Lower leg skin (tissue), 4 donors: ENCODE results near the gene ADAP2. TPM values are rescaled to one million over a fixed set of nuclear protein-coding genes. Genes with fewer than 3 reads are reported as not detected.

Source experiments
- DNase-seq, 2 donors: peaks; one replicate each; pipeline ENCODE4 v3.0.0-alpha.2; 2019; ENCODE audit warnings: low spot score in 2 of 2
- H3K4me3 ChIP-seq: fragments of 200-600 bp; sonication (generic); 2 replicates; pipeline ENCODE4 v1.5.1; 2017; ENCODE audit warnings: mild to moderate bottlenecking, low read depth; ENCODE audit not compliant: poor library complexity, severe bottlenecking
- POLR2A ChIP-seq, 2 donors: fragments of 450-650 bp; IDR thresholded peaks; one replicate each; pipeline ENCODE4 v1.6.1; 2016 to 2017; ENCODE audit warnings: antibody characterized with exemption in 2 of 2, mild to moderate bottlenecking in 1 of 2, moderate library complexity in 1 of 2
- WGBS, 2 donors: methylation state at CpG; one replicate each; pipeline ENCODE4 v1.1.5; 2018; 5-methylcytosine and 5-hydroxymethylcytosine counted together
- intact Hi-C: fragments of 100-400 bp; cut with DNase I; formaldehyde crosslinking; loops from one replicate; pipeline ENCODE4 v1.15.0; 2023; ENCODE audit warnings: low total_unique reads
- total RNA-seq, 4 donors: library from RNA; depleted of rRNA; stranded (reverse); fragments of >200 nt; gene quantifications; one replicate each; pipeline ENCODE4 v1.1.0, GENCODE V29; 2016
- TF ChIP-seq, protein P1 (sequence below), 3 donors: fragments of 450-650 bp; IDR thresholded peaks; one replicate each; pipeline ENCODE4 v1.5.1; 2016; ENCODE audit warnings: antibody characterized with exemption in 3 of 3, mild to moderate bottlenecking in 3 of 3, moderate library complexity in 2 of 3

The ADAP2 gene
- total RNA-seq, 4 donors from 2014 or later, result 13.6 to 24.1 (median 18.3) TPM

DNA sequence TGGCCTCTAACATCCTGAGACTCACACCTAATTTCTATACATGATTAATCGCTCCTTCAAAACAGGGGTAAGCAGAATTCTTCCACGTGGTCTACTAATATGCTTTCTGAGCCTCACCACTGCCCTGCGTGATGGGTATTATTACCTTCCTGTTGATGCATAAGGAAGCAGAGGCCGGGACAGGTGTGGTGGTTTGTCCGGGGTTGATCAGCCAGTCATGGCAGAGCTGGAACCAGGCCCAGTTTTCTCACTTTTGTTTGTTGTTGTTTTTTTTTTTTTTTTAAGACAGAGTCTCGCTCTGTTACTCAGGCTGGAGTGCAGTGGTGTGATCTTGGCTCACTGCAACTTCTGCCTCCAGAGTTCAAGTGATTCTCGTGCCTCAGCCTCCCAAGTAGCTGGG lies 80.3 kb downstream of the ADAP2 start:
- 90 to 92% methylated on average over 7 of the region's 7 CpGs for WGBS, 2 donors
- TF ChIP-seq POLR2A (IDR thresholded peaks at IDR 0.05), result no peak
- DNase-seq, result no peak
- no peak overlapping the region for H3K4me3 ChIP-seq
- intact Hi-C loops, result no loop called here

DNA sequence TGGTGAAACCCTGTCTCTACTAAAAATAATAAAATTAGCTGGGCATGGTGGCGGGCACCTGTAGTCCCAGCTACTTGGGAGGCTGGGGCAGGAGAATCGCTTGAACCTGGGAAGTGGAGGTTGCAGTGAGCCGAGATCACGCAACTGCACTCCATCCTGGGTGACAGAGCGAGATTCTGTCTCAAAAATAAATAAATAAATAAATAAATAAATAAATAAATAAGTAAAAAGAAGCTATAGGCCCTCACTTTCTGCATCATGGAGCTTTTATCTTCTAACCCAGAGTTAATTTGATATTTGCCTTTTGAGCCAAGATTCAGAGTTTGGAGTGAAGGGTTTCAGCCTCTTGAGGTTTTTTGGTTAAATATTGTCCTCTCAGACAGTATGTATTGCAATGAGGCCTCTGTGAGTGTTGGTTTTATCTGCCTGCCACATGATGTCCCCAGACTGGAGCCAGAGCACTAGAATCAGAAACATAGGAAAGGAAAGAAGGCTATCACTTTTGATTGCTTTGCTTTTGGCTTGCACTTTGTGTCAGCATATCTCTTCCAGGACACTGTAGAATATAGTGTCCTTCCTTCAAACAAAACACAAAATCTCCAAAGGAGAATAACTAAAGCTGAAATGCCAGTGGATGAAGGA lies 81.6 kb downstream of the ADAP2 start:
- no peak for TF ChIP-seq POLR2A (IDR thresholded peaks at IDR 0.05)
- TF ChIP-seq, protein P1, sequence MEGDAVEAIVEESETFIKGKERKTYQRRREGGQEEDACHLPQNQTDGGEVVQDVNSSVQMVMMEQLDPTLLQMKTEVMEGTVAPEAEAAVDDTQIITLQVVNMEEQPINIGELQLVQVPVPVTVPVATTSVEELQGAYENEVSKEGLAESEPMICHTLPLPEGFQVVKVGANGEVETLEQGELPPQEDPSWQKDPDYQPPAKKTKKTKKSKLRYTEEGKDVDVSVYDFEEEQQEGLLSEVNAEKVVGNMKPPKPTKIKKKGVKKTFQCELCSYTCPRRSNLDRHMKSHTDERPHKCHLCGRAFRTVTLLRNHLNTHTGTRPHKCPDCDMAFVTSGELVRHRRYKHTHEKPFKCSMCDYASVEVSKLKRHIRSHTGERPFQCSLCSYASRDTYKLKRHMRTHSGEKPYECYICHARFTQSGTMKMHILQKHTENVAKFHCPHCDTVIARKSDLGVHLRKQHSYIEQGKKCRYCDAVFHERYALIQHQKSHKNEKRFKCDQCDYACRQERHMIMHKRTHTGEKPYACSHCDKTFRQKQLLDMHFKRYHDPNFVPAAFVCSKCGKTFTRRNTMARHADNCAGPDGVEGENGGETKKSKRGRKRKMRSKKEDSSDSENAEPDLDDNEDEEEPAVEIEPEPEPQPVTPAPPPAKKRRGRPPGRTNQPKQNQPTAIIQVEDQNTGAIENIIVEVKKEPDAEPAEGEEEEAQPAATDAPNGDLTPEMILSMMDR (IDR thresholded peaks at IDR 0.05), result no peak
- DNase-seq, result no peak
- H3K4me3 ChIP-seq, result no peak overlapping the region
- WGBS, 2 donors, result 95 to 98% methylated on average over 5 of the region's 5 CpGs
- intact Hi-C loops, result no loop called here

DNA sequence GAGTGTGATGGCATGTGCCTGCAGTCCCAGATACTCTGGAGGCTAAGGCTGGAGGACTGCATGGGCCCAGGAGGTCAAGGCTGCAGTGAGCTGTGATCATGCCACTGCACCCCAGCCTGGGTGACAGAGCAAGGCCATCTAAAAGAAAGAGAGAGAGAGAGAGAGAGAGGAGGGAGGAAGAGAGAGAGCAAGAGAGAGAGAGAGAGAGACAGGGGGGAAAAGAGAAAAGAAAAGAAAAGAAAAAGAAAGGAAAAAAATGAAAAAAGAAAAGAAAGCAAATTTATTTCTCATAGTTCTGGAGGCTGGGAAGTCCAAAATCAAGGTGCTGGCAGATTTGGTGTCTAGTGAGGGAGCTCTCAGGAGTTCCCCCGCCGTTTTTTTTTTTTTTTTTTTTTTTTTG lies 82.4 kb downstream of the ADAP2 start:
- DNase-seq, result no peak
- 76 to 84% methylated on average over 2 of the region's 2 CpGs for WGBS, 2 donors
- H3K4me3 ChIP-seq, result no peak overlapping the region
- intact Hi-C loops, result no loop called here
- TF ChIP-seq, protein P1 (IDR thresholded peaks at IDR 0.05), result no peak
- TF ChIP-seq POLR2A (IDR thresholded peaks at IDR 0.05), result no peak

DNA sequence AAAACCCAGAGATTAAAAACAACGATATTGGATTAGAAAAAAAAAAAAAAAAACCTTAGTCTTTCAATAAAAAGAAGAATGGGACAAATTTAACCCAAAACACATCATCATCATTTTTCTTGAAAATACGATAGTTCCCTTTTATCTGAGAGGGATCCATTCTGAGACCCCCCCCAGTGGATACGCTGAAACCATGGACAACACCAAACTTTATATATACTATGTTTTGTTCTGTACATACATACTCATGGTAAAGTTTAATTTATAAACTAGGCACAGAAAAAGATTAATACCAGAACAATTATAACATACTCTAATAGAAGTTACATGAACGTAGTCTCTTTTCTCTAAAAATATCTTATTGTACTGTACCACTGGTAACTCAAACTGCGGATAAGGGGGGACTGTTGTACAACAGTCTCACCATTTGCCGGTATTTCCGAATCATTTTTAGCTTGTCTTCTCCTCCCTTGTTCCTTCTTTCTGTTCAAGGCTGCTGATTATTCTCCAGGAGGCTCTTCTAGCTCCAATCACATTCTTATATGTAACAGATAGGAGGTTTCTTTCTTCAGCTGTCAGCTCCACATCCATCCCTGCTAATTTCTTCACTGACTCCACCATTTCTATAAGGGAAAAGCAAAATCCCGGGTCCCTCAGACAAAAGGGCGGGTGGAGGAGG lies 86.1 kb downstream of the ADAP2 start:
- intact Hi-C loops, result no loop called here
- peak overlapping the region; percentile 60 for H3K4me3 ChIP-seq
- DNase-seq, result no peak
- TF ChIP-seq, protein P1 (IDR thresholded peaks at IDR 0.05), result no peak
- TF ChIP-seq POLR2A (IDR thresholded peaks at IDR 0.05), result no peak
- WGBS, 2 donors, result 61 to 64% methylated on average over 9 of the region's 9 CpGs

DNA sequence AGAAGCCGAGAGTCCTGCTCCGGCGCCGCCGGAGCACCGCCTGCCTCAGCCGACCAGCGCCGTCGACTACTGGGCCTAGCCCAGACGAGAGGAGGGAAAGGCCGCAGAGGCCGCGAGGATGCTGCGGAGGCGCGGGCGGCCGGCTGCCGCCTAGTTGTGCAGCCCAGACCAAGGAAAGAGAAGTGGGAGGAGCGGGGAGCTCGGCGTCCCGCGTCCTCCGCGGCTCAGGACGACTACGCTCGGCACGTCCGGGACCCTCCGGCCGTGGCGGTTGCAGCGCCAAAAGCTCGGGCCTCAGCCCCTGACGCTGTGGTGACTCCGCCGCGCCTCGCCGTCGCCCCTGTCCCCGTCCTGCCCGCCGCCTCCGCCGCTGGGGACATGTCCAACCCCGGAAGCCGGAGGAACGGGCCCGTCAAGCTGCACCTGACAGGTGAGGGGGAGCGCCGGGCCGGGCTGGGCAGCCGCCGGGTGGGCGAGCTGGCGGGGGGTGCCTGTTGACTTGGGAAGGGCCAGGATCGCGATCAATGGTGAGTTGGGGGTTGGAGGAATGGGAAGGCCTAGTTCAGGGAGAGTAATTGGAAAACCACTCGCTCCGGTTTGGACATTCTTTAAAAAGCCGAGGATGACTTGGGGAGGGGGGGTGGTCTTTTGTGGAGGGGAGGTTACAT lies 86.8 kb downstream of the ADAP2 start:
- WGBS, 2 donors, result 0 to 1% methylated on average over 47 to 65 of the region's 65 CpGs
- intact Hi-C loops, result no loop called here
- peak; percentile 21 to 90 for DNase-seq
- H3K4me3 ChIP-seq, result peak overlapping the region; percentile 60
- TF ChIP-seq, protein P1 (IDR thresholded peaks at IDR 0.05), result no peak
- no peak for TF ChIP-seq POLR2A (IDR thresholded peaks at IDR 0.05)

Other genes with a start within 250 kb of the ADAP2 start
- 10 to 100 TPM; 16.8 to 22.5 (median 18.9) TPM for gene CRLF3, start 97.3 kb upstream of the ADAP2 start, total RNA-seq
- 1 to 10 TPM in 3 of 4 donors, under 1 TPM in 1; 0.93 to 1.5 (median 1.4) TPM for gene ATAD5, start 90.0 kb upstream of the ADAP2 start, total RNA-seq
- 10 to 100 TPM in 3 of 4 donors, 1 to 10 TPM in 1; 7.8 to 23.3 (median 12.4) TPM for gene TEFM, start 15.7 kb upstream of the ADAP2 start, total RNA-seq
- 10 to 100 TPM; 45.6 to 67.9 (median 53.5) TPM for gene RNF135, start 49.1 kb downstream of the ADAP2 start, total RNA-seq
- gene NF1, start 173.0 kb downstream of the ADAP2 start, total RNA-seq, result 10 to 100 TPM; 27.5 to 48.6 (median 34.3) TPM